NCI-H2171 (cell line): ENCODE data around the gene ZNF610.
"Not testable (repeated sequence)": the region's sequence is repeated elsewhere in the genome, so short reads cannot be mapped to it uniquely, and the experiment has no call there.

ENCODE experiments used
- DNase-seq: peaks from one replicate; lab custom pipeline; 2025; lab: John Stamatoyannopoulos, UW

Gene ZNF610

GRCh38 chr19:52336117-52336790 lies at the start of gene ZNF610:
ZNF610 (plus strand) TSS chr19:52336243; CDS start chr19:52349173, 12,930 bp downstream.
- peak; percentile 85 for DNase-seq

- no peak for DNase-seq
Observed at GRCh38 chr19:52286256-52286655, 49.8 kb upstream of the ZNF610 start.

- no peak for DNase-seq
Observed at GRCh38 chr19:52291781-52292180, 44.3 kb upstream of the ZNF610 start.

- DNase-seq, result not testable (repeated sequence)
Observed at GRCh38 chr19:52292946-52293345, 43.1 kb upstream of the ZNF610 start.

GRCh38 chr19:52296400-52296772 lies 39.7 kb upstream of the ZNF610 start:
- no peak for DNase-seq

DNA sequence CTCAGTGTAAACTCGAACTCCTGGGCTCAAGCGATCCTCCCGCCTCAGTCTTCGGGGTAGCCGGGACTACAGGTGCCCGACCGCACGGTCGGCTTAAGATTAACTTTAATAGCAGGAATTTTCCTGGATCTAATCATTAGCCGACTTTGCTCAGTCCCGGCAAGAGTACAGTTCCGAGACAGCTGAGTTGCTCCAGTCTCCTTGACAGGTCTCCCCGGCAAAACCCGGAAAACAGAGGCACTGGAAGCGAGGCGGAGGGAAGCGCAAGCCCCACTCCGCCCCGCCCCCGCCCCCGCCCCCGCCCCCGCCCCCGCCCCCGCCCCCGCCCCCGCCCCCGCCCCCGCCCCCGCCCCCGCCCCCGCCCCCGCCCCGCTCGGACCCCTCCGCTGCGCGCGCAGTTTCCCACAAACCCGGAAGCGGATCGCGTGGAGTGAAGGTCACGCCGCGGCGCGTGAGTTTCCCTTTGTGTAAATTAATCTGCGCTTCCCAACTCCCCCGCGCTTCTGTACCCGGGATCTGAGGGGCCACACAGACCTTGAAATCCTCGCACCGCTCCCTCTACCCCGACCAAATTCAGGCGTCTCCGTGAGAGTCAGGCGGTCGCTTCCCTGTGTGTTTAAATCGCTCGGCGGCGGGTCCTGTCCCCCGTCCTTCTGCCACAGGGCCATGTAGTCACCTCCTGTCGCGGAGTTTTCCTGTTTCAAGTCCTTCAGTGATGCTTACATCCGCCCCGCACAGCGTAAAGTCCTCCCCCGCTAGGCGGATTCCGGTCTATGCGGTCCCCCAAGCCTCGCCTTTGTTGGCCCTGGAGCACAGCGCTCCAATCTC lies 39.1 kb upstream of the ZNF610 start, which contains the start of gene ZNF480:
Gene ZNF480, plus strand, starts transcription at position 397 of the 828 bp plus-strand sequence. CDS start 3,244 bp downstream, outside the sequence.
- peak; percentile 82 for DNase-seq

GRCh38 chr19:52297601-52298364 lies 38.3 kb upstream of the ZNF610 start:
- peak; percentile 12 for DNase-seq

GRCh38 chr19:52307275-52307674 lies 28.8 kb upstream of the ZNF610 start:
- no peak for DNase-seq

- no peak for DNase-seq
Observed at GRCh38 chr19:52322429-52322828, 13.6 kb upstream of the ZNF610 start.

DNA sequence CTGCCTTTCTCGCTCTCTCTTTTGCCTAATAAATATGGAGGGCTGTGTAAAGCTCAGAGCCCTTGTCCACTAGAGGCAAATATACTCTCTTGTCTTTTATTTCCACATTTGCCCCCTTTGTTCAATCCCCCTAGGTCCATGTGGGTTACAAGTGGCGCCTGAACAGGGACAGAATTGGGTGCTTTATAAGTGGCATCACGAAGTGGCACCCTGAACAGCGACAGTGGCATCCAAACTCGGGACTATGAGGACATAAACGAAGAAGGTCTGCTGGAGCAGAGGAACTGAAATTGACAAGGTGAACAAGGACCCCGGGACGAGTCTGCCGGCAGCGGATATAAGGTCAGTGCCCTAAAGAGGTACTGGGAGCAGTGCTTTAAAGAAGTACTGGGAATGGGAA lies 4.3 kb upstream of the ZNF610 start:
- no peak for DNase-seq

- no peak for DNase-seq
Observed at GRCh38 chr19:52335768-52336116, 301 bp upstream of the ZNF610 start.

- DNase-seq, result no peak
Observed at GRCh38 chr19:52336791-52337381, 843 bp downstream of the ZNF610 start.

DNA sequence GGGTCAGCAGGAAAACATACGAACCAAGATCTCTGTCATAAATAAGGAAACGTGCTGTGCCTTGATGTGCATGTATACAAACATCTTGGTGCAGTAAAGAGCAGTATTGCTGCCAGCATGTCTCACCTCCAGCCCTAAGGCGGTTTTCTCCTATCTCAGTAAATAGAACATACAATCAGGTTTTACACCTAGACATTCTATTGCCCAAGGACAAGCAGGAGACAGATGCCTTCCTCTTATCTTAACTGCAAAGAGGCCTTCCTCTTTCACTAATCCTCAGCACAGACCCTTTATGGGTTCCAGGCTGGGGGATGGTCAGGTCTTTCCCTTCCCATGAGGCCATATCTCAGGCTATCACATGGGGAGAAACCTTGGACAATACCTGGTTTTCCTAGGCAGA lies 3.0 kb downstream of the ZNF610 start:
- not testable (repeated sequence) for DNase-seq

GRCh38 chr19:52343548-52343947 lies 7.5 kb downstream of the ZNF610 start:
- no peak for DNase-seq

DNA sequence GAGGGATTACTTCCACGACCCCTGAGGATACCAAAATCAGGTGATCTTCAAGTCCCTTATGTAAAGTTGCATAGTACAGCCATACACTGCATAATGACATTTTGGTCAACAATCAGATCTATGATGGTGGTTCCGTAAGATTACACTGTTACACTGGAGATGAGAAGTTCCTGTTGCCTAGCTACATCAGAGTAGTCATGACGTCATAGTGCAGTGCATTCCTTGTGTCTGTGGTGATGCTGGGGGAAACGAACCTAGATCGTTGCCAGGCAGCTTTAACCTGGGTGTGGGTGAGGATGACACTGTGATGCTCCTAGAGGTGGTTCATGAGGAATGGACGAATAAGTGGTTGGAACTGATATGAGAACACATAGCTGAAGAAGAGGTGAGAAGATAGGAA lies 9.1 kb downstream of the ZNF610 start:
- DNase-seq, result no peak

DNA sequence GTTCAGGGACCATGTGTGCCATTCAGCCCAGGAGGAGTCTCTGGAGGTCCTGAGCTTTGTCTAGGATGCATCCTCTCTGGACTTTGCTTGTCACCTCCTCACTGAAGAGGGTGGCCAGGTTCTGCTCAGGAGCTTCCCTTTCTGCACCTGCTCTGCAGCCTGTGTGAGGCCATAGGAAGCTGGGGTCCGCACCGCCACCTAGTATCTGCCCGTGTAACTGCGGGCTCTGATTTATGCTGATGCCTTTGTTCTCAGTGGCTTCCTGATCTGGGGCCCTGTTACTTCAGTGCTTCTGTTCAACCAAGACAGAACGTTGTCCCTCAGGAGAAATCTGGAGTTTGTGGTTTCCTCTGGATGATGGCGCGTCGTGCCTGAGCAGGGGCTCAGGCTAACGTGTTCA lies 15.5 kb downstream of the ZNF610 start:
- no peak for DNase-seq

GRCh38 chr19:52366414-52366824 lies 30.4 kb downstream of the ZNF610 start:
- DNase-seq, result no peak

- peak; percentile 94 for DNase-seq
Observed at GRCh38 chr19:52369559-52370340, 33.7 kb downstream of the ZNF610 start, which contains the start of gene ZNF880. ZNF880 (plus strand) TSS chr19:52369923; CDS start chr19:52369966, 43 bp downstream.

DNA sequence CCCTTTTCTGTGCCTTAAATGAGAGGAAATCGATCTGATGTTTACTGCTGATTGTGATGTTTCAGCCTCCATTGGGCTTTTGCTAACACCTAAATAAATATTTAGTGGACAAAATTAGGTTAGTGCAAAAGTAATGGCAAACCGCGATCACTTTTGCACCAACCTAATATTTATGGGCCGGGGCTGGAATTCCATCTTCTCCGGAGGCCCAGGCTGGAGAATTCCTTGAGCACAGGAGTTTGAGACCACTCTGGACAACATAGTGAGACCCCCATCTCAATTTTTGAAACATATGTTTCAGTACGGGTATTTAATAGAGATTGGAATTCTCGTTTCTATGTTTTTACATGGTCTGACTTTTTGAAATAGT lies 34.3 kb downstream of the ZNF610 start:
- no peak for DNase-seq

DNA sequence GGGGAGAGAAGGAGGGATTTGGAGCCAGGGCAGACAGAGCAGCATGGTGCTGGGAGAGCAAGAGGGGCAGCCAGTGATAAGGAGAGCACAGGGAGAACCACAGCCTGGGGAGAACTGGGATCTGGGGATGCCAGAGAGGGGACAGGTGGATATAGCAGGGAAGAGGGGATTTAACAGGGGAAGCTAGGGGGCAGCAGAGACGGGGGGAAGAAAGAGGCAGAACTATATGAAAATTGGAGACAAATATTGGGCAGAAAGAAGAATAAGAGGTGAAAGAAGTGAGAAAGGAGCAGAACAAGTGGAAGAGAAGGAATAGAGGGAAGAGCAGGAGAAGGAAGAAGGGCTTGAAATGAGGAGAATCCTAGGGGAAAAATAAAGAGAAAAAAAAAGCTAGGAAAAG lies 55.1 kb downstream of the ZNF610 start:
- DNase-seq, result no peak

DNA sequence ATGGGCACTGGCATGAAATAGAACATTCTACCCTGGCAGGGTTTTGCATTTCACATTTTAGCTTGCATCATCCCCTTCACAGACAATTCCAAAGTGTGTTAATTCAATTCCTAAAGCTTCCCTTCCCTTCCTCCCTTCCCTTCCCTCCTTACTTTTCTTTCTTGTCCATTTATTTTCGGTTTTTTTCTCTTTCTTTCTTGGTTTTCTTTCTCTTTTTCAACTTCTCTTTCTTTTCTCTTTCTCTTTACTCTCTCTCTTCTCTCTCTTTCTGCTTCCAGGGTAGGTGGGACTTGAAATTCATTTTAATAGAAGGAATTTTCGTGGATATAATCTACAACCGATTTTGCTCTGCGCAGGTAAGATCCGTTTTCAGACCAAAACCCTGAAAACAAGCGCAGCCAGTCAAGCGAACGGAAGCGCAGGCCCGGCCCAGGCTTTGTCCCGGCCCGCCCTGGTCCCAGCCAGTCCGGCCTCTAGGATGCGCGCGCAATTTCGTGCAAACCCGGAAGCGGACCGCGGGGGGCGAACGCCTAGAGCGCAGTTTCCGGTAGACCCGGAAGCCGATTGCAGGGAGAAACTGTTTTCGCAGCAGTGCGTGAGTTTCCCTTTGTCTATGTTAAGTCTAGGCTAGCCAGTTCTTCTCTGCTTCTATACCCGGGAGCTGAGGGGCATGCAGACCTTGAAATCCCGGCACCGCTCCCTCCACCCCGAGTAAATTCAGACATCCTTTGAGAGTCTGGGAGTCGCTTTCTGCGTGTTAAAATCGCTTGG lies 61.5 kb downstream of the ZNF610 start, which contains the start of gene ZNF528:
Gene ZNF528, plus strand, starts transcription at position 540 of the 771 bp plus-strand sequence. CDS start 4,165 bp downstream, outside the sequence.
- DNase-seq, result peak; percentile 91
